ENCODE results near the gene GNB1L. TPM values are rescaled to one million over a fixed set of nuclear protein-coding genes. Genes with fewer than 3 reads are reported as not detected.
A peak's percentile ranks its signal among the peaks of the same experiment; 100 is the strongest.
"Not testable (repeated sequence)": the region's sequence is repeated elsewhere in the genome, so short reads cannot be mapped to it uniquely, and the experiment has no call there.

The GNB1L gene
- total RNA-seq, 4 donors from 2014 or later, result 4.6 to 8.7 (median 6.8) TPM

- Histone ChIP-seq H3K9me3 (peaks cover 0 to 13% (median 5%) of the 10 kb centered on the region in 4 donors), H3K4me3 (no peak overlapping the region), H3K27me3 (peaks cover 0 to 41% (median 0%) of the 10 kb centered on the region in 4 donors), H3K4me1 (peaks cover 0 to 14% (median 5%) of the 10 kb centered on the region in 4 donors), H3K27ac (replicated peaks in 1 of 4) (no peak overlapping the region), H3K36me3 (peaks cover 0 to 2% (median under 1%) of the 10 kb centered on the region in 4 donors)
- TF ChIP-seq POLR2A (IDR thresholded peaks at IDR 0.05; ENCODE audit: low read depth), result no peak
- TF ChIP-seq POLR2AphosphoS5 (IDR thresholded peaks at IDR 0.05), result no peak
- TF ChIP-seq CTCF (IDR thresholded peaks at IDR 0.05), result no peak
- TF ChIP-seq EP300 (IDR thresholded peaks at IDR 0.05), result no peak
- intact Hi-C loops (cut with DNase I), result no loop called here
- DNase-seq (ENCODE audit: extremely low spot score), result no peak
- WGBS, result 86% methylated on average over 1 of the region's 1 CpG
These were observed 72.1 kb downstream of the GNB1L start for GRCh38 chr22:19782533-19782932.

- no peak for DNase-seq (ENCODE audit: extremely low spot score)
- peak overlapping the region in 1 of 4 donors; percentile 17 for H3K27ac ChIP-seq (replicated peaks in 1 of 4)
- peaks cover 0 to 65% (median 0%) of the 10 kb centered on the region in 4 donors for H3K27me3 ChIP-seq
- TF ChIP-seq POLR2A (IDR thresholded peaks at IDR 0.05; ENCODE audit: low read depth) (no peak), CTCF (IDR thresholded peaks at IDR 0.05) (no peak), EP300 (IDR thresholded peaks at IDR 0.05) (no peak), POLR2AphosphoS5 (IDR thresholded peaks at IDR 0.05) (no peak)
- intact Hi-C loops (cut with DNase I), result no loop called here
- WGBS, result 52% methylated on average over 13 of the region's 13 CpGs
- H3K4me1 ChIP-seq, result peaks cover 0 to 14% (median 5%) of the 10 kb centered on the region in 4 donors
- peaks cover 0 to 13% (median 5%) of the 10 kb centered on the region in 4 donors for H3K9me3 ChIP-seq
- no peaks in the 10 kb centered on the region for H3K36me3 ChIP-seq
- H3K4me3 ChIP-seq, result peak overlapping the region in 1 of 4 donors; percentile 8
These were observed 74.9 kb downstream of the GNB1L start for GRCh38 chr22:19779685-19780268.

GRCh38 chr22:19779011-19779421 lies 75.7 kb downstream of the GNB1L start:
- 80% methylated on average over 10 of the region's 10 CpGs for WGBS
- Histone ChIP-seq H3K27me3 (peaks cover 0 to 65% (median 0%) of the 10 kb centered on the region in 4 donors), H3K27ac (replicated peaks in 1 of 4) (no peak overlapping the region), H3K4me3 (no peak overlapping the region), H3K9me3 (peaks cover 0 to 13% (median 5%) of the 10 kb centered on the region in 4 donors), H3K36me3 (no peaks in the 10 kb centered on the region), H3K4me1 (peaks cover 0 to 14% (median 5%) of the 10 kb centered on the region in 4 donors)
- TF ChIP-seq CTCF (IDR thresholded peaks at IDR 0.05) (no peak), POLR2A (IDR thresholded peaks at IDR 0.05; ENCODE audit: low read depth) (no peak), EP300 (IDR thresholded peaks at IDR 0.05) (no peak), POLR2AphosphoS5 (IDR thresholded peaks at IDR 0.05) (no peak)
- intact Hi-C loops (cut with DNase I), result no loop called here
- no peak for DNase-seq (ENCODE audit: extremely low spot score)

GRCh38 chr22:19777192-19777591 lies 77.5 kb downstream of the GNB1L start:
- H3K36me3 ChIP-seq; DNase-seq (ENCODE audit: extremely low spot score); intact Hi-C loops (cut with DNase I); H3K9me3 ChIP-seq; H3K4me3 ChIP-seq; H3K27ac ChIP-seq (replicated peaks in 1 of 4): not testable (repeated sequence)
- 84% methylated on average over 6 of the region's 6 CpGs for whole genome bisulfite sequencing
- Histone ChIP-seq H3K4me1 (peaks cover 2 to 20% (median 7%) of the 10 kb centered on the region in 4 donors), H3K27me3 (peaks cover 0 to 65% (median 0%) of the 10 kb centered on the region in 4 donors)

- TF ChIP-seq CTCF (IDR thresholded peaks at IDR 0.05), result no peak
- TF ChIP-seq EP300 (IDR thresholded peaks at IDR 0.05), result no peak
- no peak for TF ChIP-seq POLR2A (IDR thresholded peaks at IDR 0.05; ENCODE audit: low read depth)
- no peak for TF ChIP-seq POLR2AphosphoS5 (IDR thresholded peaks at IDR 0.05)
- no peak overlapping the region for H3K4me3 ChIP-seq
- no peak overlapping the region for H3K27ac ChIP-seq (replicated peaks in 1 of 4)
- intact Hi-C loops (cut with DNase I), result no loop called here
- no peaks in the 10 kb centered on the region for H3K36me3 ChIP-seq
- peaks cover 2 to 20% (median 7%) of the 10 kb centered on the region in 4 donors for H3K4me1 ChIP-seq
- DNase-seq (ENCODE audit: extremely low spot score), result no peak
- peaks cover 0 to under 1% (median 0%) of the 10 kb centered on the region in 4 donors for H3K9me3 ChIP-seq
- 54% methylated on average over 14 of the region's 18 CpGs for WGBS
- H3K27me3 ChIP-seq, result peaks cover 0 to 72% (median 0%) of the 10 kb centered on the region in 4 donors
These were observed 78.1 kb downstream of the GNB1L start for GRCh38 chr22:19776433-19777031.

Data from esophagus muscularis mucosa (tissue), 4 donors.